GM20431 (cell line): ENCODE data around the gene TFG.
"Not testable (repeated sequence)": the region's sequence is repeated elsewhere in the genome, so short reads cannot be mapped to it uniquely, and the experiment has no call there.

Experiments used
- in situ Hi-C: fragments of 300-500 bp; cut with MseI, MboI; formaldehyde crosslinking; loops from one replicate; pipeline ENCODE4 v1.15.0; 2020; ENCODE audit warnings: low sequenced_read_pairs; ENCODE audit not compliant: unreplicated experiment

Gene TFG

DNA sequence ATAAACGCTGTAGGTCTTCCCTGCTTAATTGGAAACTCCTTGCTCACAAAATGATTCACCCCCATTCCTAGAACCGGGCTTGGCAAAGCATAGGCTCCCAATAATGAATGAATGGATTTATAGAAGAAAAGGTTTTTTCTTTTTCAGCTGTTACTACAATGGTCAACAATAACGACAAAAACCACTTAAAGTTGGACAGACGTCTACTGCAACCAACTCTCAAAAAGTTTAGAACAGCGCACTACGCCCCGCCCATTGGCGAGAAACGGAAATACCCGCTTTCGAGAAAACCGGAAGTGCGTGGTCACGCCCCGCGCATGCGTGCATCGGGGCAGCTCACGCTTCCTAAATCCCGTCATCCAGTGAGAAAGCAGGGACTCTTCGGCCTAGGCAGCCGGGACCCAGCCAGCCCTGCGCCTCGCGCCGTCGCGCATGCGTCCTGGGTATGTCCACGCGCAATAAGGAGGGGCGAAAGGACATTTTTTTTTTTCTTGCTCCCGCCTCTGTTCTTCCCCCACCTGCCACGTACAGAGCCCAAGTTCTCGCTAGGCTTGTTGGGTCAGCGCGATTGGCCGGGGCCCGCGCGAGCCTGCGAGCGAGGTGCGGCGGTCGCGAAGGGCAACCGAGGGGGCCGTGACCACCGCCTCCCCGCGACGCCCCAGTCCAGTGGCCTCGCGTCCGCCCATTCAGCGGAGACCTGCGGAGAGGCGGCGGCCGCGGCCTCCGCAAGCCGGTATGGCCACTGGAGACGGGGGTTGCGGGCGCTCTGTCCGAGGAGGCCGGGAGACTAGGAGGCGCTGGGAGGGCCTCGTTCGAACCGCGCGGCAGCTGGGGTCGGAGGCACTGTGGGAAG, at the start of gene TFG:
Gene TFG (plus strand): TSS at position 506 of the 853 bp plus-strand sequence. CDS start 4,192 bp downstream, outside the sequence.
- in situ Hi-C loops, result no loop called here

DNA sequence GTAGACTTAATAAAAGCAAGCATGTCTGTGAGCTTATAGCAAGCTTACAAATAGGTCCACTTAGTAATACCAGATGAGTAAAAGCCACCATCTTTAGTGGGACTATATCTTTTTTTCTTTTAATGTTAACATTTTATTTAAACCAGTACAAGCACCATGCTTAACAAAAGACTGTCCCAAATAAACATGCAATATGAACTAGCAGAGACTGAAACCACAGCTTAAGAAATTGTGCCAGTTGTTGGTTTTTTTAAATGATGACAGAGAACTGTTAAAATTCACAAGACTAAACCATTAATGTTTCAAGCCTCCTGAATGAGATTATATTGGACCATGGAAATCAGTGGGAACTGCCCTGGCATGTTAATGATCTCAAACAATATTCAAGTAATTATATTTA, 48.0 kb upstream of the TFG start:
- in situ Hi-C loops, result not testable (repeated sequence)

DNA sequence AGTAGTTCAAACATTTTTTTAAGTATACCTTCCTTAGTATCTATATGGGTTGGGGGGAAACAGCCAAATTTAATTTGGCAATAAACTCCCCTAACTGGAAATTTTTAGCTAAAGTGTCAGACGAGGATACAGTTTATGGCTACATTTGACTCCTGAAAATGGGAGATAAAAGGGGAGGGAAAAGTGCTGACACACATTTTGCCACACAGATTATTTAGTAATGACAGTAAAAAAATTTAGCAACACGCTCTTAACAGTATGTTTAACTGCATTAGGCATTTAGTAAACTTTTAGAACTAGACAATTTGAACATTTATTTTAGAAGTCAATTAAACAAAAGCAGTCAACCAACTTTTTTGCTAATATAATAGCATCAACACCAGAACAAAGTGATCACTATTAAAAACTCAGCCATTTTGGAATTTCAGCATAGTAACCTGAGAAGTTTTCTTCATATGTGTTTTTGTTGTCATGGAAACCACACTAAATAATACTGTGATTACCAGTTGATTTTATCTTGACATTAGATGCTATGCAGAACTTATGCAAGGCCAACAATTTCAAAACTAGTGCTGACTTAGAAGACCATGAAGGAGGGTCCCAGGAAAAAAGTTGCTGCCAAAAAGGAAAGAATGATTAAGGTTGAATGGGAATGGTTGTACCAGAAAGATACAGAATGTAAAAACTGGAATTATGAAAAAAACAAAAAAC, 47.0 kb upstream of the TFG start:
- in situ Hi-C loops, result no loop called here

DNA sequence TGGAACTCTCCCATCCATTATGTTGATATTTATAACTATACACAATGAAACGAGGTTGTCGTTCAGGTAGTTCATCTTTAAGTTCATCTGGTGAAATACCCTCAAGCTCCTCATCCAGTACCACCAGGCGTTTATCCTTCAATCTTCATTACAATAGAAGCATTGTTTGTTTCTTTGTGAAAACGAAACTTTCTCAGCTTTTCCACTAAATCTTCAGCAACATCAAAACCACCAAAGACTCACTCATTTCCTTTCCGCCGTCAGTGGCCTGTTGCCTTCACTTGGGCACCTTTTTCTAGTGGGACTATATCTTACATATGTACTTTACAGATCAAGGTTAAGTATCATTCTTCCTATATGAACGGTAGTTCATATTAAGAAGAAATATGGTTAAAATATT, 44.1 kb upstream of the TFG start:
- in situ Hi-C loops, result no loop called here

DNA sequence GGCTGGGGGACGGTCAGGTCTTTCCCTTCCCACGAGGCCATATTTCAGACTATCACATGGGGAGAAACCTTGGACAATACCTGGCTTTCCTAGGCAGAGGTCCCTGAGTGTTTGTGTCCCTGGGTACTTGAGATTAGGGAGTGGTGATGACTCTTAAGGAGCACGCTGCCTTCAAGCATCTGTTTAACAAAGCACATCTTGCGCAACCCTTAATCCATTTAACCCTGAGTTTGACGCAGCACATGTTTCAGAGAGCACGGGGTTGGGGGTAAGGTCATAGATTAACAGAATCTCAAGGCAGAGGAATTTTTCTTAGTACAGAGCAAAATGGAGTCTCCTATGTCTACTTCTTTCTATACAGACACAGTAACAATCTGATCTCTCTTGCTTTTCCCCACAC, 42.6 kb upstream of the TFG start:
- in situ Hi-C loops, result not testable (repeated sequence)

DNA sequence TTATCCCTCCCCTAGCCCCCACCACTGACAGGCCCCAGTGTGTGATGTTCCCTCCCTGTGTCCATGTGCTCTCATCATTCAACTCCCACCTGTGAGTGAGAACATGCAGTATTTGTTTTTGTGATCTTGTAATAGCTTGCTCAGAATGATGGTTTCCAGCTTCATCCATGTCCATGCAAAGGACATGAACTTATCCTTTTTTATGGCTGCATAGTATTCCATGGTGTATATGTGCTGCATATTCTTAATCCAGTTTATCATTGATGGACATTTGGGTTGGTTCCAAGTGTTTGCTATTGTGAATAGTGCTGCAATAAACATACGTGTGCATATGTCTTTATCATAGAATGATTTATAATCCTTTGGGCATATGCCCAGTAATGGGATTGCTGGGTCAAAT, 42.0 kb upstream of the TFG start:
- in situ Hi-C loops, result not testable (repeated sequence)

DNA sequence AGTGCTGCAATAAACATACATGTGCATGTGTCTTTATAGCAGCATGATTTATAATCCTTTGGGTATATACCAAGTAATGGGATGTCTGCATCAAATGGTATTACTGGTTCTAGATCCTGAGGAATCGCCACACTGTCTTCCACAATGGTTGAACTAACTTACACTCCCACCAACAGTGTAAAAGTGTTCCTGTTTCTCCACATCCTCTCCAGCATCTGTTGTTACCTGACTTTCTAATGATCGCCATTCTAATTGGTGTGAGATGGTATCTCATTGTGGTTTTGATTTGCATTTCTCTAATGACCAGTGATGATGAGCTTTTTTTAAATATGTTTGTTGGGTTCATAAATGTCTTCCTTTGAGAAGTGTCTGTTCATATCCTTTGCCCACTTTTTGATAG, 38.3 kb upstream of the TFG start:
- in situ Hi-C loops, result not testable (repeated sequence)

DNA sequence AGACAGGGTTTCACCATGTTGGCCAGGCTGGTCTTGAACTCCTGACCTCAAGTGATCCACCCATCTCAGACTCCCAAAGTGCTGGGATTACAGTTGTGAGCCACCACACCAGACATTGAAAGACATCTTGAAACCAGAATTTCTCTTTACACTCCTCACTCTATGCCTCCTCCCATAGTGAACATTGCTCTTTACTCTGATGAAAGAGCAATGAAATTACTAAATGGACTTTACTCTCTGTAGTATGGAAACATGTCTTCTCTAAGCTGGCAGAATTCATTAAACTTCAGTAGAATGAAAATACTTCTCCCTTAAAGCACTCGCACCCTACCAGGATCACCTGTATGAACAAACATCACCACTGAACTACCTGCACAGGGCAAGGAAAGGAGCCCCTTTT, 27.8 kb upstream of the TFG start:
- in situ Hi-C loops, result no loop called here

DNA sequence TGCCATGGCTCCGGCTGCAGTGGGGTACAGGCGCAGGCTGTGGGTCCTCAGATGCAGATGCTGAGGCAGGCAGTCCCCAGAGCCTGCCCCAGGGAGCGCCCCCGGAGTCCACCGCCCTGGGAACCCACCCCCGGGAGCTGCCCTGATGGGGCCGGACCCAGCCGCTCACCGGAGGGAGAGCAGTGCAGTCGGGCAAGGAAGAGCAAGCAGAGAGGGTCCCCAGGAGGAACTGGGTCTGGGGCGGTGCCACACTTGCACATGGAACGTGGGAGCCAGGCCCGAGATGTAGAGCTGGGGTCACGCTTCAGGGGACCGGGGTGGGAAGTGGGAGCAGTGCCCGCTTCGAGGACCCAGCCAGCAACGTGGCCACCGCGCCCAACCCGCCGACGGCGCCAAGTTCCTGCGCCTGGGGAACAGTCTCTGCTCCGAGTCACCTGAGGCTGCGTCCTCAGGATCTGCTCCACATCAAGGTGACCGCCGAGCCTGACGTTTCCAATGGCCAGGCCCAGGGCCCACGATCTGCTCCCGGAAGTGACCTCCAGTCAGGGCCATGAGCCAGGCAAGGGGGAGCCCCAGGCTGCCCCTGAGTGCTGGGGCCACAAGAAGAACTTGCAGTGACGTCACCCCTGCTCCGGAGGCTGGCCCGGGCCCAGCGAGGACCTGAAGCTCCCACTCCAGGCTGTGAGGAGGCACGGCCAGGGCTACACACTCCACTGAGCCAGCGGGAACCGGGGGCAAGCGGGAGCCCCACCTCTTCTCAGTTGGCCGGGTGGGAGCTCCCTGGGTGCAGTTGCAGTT, 27.0 kb upstream of the TFG start:
- in situ Hi-C loops, result no loop called here

DNA sequence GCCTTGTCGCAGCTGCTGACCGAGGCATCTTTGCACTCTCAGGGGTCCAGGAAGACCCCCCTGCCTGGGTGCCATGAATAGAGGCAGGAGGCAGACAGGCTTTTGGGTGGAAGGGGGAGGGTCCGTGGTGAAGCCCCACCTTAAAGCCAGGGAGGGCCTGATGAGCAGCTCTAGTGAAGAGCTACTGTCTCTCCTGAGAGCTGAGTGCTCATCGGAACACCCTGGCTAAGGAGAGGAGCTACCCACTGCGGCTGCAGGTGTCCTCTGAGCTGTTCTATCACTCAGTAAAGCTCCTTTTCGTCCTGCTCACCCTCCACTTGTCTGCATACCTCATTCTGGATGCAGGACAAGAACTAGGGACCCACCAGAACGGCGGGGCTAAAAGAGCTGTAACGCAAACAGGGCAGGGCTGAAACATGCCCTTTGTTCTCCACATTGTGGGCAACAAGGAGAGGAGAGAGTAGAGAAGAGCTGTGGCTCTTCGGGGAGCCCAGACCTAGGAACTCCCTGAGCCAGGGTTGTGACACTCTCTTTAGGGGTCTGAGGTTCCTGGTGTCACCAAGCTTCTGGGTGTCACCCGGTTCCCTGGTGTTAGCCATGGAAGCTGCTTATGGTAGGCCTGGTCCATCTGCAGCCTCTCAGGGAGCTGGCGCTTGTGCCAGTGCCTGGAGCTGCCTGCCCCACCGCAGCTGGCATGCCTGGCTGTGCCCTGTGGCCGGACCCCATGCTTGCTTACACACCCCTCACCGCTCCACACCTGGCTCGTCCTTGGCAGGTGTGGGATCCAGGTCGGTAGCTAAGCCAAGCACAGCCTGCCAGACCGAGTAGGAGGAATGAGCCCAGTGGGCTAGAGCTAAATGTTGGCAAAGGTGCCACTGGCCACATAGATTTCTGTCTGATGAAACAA, 26.2 kb upstream of the TFG start:
- in situ Hi-C loops, result no loop called here

DNA sequence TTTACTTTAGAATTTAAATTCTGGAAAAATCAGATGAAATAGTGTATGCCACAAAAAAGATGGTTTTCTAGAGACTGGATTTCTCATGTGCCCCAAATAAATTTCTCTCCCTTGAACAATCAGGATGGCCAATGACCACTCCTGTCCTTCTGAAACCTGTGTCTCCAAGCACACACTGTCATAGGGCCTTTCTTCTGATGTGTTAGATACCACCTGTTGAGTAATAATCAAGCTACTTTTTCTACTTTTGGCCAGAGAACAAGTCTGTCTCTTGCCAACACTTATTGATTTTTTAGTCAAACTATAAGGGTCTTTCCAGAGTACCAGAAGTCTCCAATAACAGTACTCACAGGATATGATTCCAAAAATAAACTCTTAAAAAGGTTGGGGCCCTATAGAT, 16.1 kb upstream of the TFG start:
- in situ Hi-C loops, result no loop called here

DNA sequence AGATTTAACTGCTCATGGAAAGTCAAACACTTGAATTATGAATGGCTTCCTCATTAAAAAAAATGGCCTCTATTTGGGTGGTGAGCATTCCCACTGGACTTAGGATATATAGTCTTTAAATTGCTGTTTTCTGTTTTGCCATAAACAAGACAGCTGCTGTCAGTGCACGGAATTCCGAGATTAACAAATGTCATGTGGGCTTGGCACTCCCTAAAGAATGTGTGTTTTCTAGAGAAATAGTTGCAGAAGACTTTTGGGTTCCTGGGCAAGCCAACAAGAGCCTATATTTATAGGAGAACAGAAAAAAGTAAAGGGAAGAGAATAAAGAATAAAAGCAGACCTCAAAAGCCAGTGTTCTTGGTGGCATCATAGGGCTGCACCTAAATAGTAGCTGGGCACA, 13.6 kb upstream of the TFG start:
- in situ Hi-C loops, result no loop called here

DNA sequence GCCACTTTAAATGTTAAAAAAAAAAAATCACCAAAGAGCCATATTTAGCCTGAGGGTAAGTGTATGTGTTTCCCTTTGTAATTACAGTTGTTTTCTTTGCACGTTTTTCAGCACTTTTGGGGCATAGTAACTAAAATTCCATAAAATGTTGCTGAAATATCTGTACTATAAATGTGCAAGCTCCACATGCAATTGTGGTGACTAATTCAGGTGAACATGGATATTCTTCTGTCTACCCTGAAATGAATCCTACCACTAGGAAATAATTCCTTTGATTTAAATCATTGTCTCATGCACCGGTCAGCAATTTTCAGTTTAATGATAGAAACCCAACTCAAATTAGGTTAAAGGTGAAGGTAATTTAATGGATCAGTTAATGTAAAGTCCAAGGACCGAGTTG, 13.1 kb upstream of the TFG start:
- in situ Hi-C loops, result no loop called here

DNA sequence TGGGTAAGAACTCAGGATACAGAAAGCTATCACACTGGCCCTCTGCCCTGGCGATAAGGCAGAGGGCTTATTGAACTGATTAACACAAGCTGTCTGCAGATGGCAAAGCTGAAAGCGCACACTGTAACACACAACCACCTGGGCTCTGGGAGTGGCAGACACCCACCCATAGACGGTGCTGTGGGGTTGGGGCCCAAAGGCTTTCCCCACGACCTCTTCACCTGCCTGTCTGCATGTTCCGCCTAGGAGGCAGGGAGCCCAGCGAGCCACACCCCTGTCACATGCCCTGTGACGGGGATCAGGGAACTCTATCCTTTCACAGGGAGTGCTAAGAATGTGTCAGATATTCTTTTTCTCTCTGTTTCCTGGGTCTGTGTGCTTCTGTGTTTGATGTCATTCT, 12.1 kb upstream of the TFG start:
- in situ Hi-C loops, result no loop called here

DNA sequence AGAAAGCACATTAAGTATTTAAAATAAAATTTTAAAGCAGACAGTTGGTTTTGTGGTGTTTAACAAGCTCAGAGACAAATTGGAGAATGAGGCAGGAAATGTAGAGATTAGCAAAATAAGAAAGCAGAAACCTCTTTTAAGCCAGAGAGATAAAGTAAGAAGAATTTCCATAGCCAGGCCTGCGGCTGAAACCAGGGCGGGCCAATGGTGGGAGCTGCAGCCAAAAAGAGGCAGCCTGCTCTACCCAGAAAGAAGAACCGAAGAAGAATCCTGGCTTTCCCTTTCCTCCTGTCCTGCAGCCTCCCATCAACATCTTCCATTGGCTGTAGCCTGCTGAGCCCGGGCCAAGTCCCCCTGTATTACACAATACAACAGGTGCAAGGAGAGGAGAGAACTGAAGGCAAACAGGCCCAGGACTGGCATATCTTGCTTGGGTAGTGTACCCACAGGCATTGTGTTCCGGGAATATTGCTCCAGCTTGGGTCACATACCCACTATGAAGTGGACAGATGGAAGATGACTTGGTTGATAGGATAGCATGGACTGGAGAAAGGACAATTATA, 11.5 kb upstream of the TFG start:
- in situ Hi-C loops, result no loop called here

DNA sequence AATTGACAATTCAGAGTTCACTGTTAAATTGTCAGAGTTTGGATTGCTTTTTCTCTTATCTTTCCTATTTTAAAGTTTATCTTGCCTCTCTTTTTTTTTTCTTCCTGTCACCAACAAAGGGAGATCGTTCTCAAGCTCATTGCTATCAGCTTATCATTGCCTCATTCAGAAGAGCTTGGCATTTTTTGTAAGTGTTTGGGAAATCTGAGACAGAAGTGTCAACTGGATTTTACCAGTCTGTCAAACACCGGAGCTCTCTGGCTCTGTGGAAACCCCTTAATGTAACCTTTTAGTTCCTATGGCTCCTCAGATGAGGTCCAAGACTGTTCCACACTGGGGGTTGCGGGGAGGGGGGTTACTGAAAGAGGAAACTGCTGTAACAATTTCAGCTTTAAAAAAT, 10.6 kb upstream of the TFG start:
- in situ Hi-C loops, result no loop called here

DNA sequence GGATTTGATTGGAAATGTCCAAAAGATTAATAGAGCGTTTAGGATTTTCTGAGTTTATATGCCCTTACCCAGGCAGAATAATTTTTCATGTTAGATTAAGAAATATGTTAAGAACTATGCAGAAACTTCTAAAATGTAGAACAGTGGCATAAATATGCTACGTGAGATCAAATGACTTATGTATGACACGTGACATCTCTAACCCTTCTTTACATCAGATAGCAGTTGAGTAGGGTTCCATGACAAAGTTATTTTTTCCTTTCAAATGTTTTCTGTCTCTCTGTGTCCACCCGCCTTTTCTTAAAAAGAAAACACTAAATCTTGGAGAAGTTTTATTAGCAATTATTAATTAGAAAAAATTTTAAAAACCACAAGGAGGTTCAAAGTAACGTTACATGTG, 8.6 kb upstream of the TFG start:
- in situ Hi-C loops, result no loop called here

DNA sequence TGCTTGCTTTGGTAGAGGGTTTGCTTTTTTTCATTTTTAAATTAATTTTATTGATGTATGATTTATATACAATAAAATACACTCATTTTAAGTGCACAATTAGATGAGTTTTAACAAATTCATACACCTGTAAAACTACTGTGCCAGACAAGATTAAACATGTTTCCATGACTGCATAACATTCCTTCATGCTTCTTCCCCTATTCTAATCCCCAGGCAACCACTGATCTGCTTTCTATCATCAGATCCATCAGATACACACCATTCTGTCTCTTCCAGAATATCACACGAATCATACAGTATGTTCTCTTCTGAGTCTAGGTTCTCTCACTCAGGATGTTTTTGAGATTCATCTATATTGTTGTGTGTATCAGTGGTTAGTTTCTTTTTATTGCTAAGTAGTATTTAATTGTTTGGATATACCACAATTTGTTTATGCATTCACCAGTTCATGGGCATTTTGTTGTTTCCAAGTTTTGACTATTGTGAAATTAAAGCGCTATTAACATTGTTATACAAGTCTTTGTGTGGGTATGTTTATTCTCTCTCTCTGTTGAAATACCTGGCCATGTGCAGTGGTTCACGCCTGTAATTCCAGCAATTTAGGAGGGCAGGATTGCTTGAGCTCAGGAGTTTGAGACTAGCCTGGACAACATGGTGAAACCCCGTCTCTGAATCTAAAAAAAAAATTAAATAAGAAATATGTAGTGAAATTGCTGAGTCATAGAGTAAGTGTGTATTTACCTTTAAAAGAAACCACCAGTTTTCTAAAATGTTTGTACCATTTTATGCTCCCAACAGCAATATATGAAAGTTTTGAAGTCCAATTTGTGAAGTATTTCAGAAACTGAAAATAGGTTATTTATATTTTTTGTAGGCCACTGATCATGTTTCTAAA, 7.0 kb upstream of the TFG start:
- in situ Hi-C loops, result no loop called here

DNA sequence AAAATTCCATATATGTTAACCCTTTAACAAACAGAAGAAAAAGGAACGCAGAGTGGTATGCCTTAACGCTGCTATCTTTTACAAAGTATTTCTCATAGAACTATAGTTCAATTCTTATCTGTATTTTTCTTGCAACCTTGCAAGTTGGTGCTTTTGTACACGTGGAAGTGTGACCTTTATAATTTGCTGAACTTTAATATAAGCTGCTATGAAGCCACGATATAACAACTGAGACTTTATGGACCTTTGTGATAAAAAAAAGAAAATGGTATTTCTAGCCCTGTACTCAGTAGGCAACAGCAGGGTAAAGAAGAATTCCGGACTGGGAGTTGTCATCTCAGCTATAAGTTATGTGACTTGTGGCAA, 6.3 kb upstream of the TFG start:
- in situ Hi-C loops, result no loop called here
